Fibroblast of skin of right biceps (primary cell): ENCODE results near the gene GANAB.
A peak's percentile ranks its signal among the peaks of the same experiment; 100 is the strongest.
"Not testable (repeated sequence)": the region's sequence is repeated elsewhere in the genome, so short reads cannot be mapped to it uniquely, and the experiment has no call there.

ENCODE experiments used
- DNase-seq: peaks from one replicate; pipeline ENCODE4 v3.0.0-alpha.2; 2013

GANAB gene

DNA sequence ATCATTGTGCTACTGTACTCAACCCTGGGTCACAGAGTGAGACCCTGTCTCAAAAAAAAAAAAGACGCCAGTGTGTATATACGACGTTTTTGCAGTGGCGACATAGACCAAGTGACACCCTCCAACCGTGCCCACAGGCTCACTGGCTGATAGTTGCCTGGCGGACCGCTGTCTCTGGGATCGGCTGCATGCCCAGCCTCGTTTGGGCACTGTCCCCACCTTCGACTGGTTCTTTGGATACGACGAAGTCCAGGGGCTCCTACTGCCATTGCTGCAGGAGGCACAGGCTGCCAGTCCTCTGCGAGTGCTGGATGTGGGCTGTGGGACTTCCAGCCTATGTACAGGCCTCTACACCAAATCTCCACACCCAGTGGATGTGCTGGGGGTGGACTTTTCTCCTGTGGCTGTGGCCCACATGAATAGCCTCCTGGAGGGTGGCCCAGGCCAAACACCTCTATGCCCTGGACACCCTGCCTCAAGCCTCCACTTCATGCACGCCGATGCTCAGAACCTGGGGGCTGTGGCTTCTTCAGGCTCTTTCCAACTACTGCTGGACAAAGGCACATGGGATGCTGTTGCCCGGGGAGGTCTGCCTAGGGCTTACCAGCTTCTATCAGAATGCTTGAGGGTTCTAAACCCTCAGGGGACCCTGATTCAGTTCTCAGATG, 20.0 kb upstream of the GANAB start:
- no peak for DNase-seq

DNA sequence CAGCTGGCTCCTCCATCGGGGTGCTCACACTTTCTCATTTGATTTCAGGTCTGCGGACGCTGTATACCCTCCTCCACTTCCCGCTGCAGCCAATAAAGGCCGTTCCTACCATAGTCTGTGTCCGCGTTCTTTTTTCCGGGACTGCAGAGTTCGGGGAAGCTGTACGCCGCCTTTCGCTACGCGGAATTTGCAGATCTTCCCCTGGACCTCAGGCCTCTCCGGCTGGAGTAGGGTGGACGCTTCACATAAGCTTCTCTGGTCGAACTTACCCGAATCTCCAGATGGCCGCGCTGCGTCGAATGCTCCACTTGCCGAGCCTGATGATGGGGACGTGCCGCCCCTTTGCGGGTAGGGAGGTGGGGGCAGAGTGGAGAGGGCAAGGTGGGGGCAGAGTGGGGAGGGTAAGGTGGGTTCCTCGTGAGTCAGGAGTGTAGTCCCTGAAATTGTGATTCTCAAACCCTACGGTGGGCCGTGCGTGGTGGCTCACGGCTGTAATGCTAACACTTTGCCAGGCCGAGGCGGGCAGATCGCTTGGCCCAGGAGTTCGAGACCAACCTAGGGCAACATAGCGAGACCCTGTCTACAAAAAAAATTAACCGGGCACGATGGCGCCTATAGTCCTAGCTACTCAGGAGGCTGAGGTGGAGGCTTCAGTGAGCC, 19.3 kb upstream of the GANAB start:
- peak; percentile 47 for DNase-seq

DNA sequence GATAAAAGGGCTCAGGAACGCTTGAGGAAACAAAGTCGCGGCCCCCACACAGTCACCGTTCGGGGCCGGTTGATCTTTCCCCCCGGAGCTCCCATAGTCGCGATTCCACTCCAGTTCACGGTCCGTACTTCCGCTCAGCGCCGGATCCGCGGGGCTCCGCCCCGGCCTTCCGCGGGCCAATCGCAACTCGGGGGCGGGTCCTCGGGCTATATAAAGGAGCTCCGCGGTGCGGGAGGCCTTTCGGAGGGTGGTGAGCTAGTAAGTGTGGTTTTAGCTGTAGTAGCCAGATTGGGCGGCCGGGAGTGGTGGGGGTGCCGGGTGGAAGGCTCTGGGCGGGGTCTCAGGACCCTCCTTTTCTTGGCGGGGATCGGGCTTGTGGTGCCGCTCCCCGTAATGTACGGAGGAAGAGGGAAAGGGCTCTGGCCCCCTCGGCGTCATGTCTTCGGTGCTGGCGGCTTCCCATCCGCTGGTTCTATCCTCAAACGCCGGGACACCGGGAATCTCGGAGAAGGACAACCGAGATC, 18.7 kb upstream of the GANAB start, which contains the start of the genes C11orf98 and CSKMT:
Gene C11orf98 (minus strand): TSS at position 136 of the 524 bp plus-strand sequence. CDS start 41 bp downstream, at position 95.
Gene CSKMT (plus strand): TSS at position 238 of the 524 bp plus-strand sequence. CDS start 568 bp downstream, outside the sequence.
- DNase-seq: peak; percentile 95

GRCh38 chr11:62664405-62665074, 18.1 kb upstream of the GANAB start:
- DNase-seq: peak; percentile 48

- no peak for DNase-seq
Measured at GRCh38 chr11:62656796-62657429, 10.5 kb upstream of the GANAB start.

- DNase-seq: no peak
Measured at GRCh38 chr11:62654297-62654696, 7.9 kb upstream of the GANAB start.

GRCh38 chr11:62652161-62653006, 6.0 kb upstream of the GANAB start:
- DNase-seq: no peak

DNA sequence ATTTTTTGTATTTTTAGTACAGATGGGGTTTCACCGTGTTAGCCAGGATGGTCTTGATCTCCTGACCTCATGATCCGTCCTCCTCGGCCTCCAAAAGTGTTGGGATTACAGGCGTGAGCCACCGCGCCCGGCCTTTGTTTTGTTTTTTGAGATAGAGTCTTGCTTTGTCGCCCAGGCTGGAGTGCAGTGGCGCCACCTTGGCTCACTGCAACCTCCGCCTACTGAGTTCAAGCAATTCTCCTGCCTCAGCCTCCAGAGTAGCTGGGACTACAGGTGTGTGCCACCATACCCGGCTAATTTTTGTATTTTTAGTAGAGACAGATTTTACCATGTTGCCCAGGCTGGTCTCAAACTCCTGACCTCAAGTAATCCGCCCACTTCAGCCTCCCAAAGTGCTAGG, 3.9 kb upstream of the GANAB start:
- DNase-seq: not testable (repeated sequence)

GRCh38 chr11:62649486-62649885, 3.1 kb upstream of the GANAB start:
- DNase-seq: no peak

- no peak for DNase-seq
Measured at GRCh38 chr11:62648967-62649364, 2.6 kb upstream of the GANAB start.

- no peak for DNase-seq
Measured at GRCh38 chr11:62648185-62648966, 2.0 kb upstream of the GANAB start.

- DNase-seq: no peak
Measured at GRCh38 chr11:62647609-62648005, 1.2 kb upstream of the GANAB start.

DNA sequence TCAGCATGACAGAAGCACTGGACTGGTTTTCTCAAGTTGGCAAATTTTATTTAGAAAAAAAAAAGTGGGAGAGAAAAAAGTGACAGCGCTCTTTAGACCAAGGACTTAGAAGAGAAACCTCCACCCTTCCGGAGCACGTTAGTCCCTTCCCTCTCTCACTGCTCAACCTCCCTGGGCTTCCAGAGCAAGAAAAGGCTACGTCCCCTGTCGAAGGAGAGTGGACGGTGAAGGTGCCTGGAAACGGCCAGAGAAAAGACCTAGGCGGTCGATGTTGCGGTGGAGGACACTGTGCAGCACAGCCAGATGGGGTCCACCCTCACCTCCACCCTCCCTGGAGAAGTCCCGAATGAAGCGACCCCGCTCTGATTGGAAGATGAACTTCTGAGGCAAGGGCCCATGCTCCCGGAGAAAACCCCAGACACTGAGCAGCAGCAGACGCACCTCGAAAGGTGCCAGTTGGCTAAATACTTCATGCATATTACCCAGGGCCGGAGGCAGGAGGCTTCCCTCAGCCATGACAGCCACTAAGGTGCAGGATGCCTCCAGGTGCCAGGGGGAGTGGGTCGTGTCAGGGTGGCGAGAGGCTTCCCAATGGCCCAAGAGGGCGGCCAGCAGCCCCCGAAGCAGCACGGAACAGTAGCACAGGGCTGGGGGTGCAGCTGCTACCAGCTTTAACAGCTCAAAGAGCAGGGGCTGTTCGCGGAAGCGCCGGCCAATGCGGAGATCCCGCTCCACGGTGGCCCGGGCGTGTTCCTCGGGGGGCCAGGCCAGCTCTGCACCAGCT, 604 bp upstream of the GANAB start:
- DNase-seq: no peak

- no peak for DNase-seq
Measured at GRCh38 chr11:62645671-62645945, 805 bp downstream of the GANAB start.

DNA sequence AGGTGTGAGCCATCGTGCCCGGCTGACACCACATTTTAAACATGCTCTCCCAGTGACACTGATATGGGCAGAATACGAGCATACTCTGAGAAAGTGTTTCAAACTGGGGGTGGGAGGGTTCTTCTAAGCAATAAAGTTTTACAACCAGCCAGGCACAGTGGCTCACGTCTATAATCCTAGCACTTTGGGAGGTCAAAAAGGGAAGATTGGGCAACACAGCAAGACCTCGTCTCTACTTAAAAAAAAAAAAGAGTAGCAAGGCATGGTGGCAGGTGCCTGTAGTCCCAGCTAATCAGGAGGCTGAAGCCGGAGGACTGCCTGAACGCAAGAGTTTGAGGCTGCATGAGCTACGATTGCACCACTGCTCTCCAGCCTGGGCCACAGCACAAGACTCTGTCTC, 2.2 kb downstream of the GANAB start:
- DNase-seq: no peak

GRCh38 chr11:62632492-62632891, 13.9 kb downstream of the GANAB start:
- no peak for DNase-seq

DNA sequence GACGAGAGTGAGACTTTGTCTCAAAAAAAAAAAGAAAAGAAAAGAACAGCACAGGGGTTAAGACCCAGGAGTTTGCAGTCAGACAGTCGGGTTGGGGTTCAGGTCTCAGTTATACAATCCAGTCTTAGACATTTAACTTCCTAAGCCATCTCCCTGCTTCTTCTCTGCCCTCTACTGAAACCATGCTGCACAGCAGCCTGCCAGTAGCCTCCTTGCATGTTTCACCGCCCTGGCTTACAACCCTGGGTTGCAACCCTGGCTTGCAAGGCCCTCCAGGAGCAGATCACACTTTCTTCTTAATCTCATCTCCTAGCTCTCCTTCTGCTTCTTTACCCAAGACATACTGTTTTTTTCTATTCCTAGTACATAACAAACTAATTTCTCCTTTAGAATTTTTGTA, 18.7 kb downstream of the GANAB start:
- no peak for DNase-seq

DNA sequence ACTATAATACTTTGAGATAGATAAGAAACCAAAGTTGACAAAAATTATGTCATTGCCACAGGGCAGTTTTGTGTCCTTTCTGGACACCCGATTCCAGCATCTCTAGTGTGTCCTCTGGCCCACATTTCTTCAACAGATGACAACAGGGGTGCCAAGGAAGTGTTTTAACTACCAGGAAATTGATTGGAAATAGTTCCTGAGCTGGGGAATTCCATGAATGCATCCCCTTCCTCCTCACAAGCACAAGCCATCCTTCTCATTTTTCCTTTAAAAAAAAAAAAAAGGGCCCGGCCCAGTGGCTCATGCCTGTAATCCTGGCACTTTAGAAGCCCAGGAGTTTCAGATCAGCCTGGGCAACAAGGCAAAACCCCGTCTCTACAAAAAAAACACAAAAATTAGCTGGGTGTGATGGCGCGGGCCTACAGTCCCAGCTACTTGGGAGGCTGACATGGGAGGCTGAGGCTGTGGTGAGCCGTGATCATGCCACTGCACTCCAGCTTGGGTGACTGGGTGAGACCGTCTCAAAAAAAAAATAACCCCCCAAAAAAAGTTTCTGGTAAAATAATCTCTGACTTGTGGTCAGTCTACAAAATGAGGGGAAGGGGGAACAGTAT, 23.8 kb downstream of the GANAB start:
- DNase-seq: no peak

DNA sequence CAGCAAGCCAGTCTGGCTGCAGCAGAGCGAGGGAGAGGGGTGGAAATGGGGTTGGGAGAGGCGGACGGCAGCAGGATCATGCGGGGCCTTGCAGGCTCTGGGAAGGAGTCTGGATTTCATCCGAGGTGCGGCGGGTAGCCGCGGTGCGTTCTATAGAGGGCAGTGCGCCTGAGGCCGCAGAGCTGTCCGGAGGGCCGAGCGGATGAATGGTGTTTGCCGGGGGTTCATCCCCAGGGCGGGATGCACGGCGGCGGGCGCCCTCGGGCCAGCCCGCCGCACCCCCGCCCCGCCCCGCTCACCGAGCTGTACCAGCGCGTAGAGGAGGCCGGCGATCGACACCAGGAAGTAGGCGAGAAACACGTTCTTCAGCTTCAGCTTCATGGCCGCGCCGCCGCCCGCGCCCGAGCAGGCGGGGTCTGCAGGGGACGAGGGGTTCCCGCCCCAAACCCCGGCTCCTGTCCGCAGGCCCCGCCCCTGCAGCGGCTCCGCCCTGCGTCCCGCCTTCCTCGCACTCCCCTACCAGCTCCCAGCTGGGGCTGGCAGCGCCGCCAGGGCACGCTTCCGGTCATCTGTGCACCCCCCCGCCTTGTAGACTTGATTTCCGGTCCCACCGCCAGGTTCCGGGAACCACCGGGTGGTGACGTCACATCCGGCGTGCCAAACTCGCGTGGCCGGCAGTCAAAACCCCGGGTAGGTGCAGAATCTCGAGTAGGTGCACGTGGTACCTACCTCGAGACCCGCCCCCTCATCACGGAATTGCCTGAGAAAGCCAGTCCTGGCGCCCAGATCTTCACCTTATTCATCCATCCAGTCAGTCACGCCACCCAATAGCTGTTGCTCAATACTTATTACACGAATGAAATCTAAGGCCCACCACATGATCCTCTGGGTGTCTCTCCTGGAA, 24.6 kb downstream of the GANAB start, which contains the start of gene B3GAT3:
Gene B3GAT3 (minus strand): TSS at position 420 of the 904 bp plus-strand sequence. CDS start 39 bp downstream, at position 381.
- DNase-seq: peak; percentile 95
